Measurements from ENCODE around the gene UHRF1.

- no peak for TF ChIP-seq CTCF (IDR thresholded peaks at IDR 0.05)
- TF ChIP-seq POLR2A (IDR thresholded peaks at IDR 0.05): no peak
Observed at GRCh38 chr19:4984106-4984380, 74.7 kb downstream of the UHRF1 start.
